HepG2 (cell line): Measurements from ENCODE around the gene CAMTA2. TPM values are rescaled to one million over a fixed set of nuclear protein-coding genes. Genes with fewer than 3 reads are reported as not detected.

ENCODE experiments used
- ATM ChIP-seq: fragments of 450-650 bp; IDR thresholded peaks from 2 replicates; pipeline ENCODE4 v1.7.1; 2017; ENCODE audit warnings: mild to moderate bottlenecking, borderline replicate concordance
- EEA1 ChIP-seq: sonication (generic); formaldehyde crosslinking; IDR thresholded peaks from 2 replicates; pipeline ENCODE4 v1.5.1; 2020; ENCODE audit warnings: mild to moderate bottlenecking, missing genetic modification reagents, borderline replicate concordance
- GMEB1 ChIP-seq: sonication (generic); formaldehyde crosslinking; IDR thresholded peaks from 2 replicates; pipeline ENCODE4 v1.5.1; 2020; ENCODE audit warnings: missing genetic modification reagents, mild to moderate bottlenecking, borderline replicate concordance
- GPN1 ChIP-seq: sonication (generic); formaldehyde crosslinking; IDR thresholded peaks from 2 replicates; pipeline ENCODE4 v1.5.1; 2020; ENCODE audit warnings: missing genetic modification reagents, borderline replicate concordance
- HMGXB4 ChIP-seq, 2 experiments: sonication (generic) in 1 of 2; formaldehyde crosslinking in 1 of 2; IDR thresholded peaks; 2 replicates each; pipeline versions ENCODE4 v1.4.0 to v1.6.1; 2018 to 2020; ENCODE audit warnings: missing genetic modification reagents in 2 of 2, borderline replicate concordance in 1 of 2, low read depth in 1 of 2, mild to moderate bottlenecking in 1 of 2, missing biosample characterization in 1 of 2
- HOXA7 ChIP-seq: sonication (generic); formaldehyde crosslinking; IDR thresholded peaks from 2 replicates; pipeline ENCODE4 v1.8.1; 2022; ENCODE audit warnings: mild to moderate bottlenecking, missing genetic modification reagents, moderate library complexity
- ISL2 ChIP-seq: sonication (generic); formaldehyde crosslinking; IDR thresholded peaks from 2 replicates; pipeline ENCODE4 v1.5.0; 2020; ENCODE audit warnings: missing genetic modification reagents
- JUN ChIP-seq: sonication (generic); formaldehyde crosslinking; IDR thresholded peaks from 2 replicates; pipeline ENCODE4 v1.4.0; 2020; ENCODE audit warnings: mild to moderate bottlenecking, missing genetic modification reagents
- KLF9 ChIP-seq: IDR thresholded peaks from 2 replicates; pipeline ENCODE4 v1.6.1; 2016; ENCODE audit warnings: low read depth
- MIER3 ChIP-seq: IDR thresholded peaks from 2 replicates; pipeline ENCODE4 v1.6.1; 2016; ENCODE audit warnings: missing compliant biosample characterization, borderline replicate concordance
- NBN ChIP-seq: fragments of 450-650 bp; conservative IDR thresholded peaks from 2 replicates; pipeline ENCODE4 v1.6.1; 2017
- NRL ChIP-seq: sonication (generic); formaldehyde crosslinking; IDR thresholded peaks from 2 replicates; pipeline ENCODE4 v1.5.0; 2020; ENCODE audit warnings: missing genetic modification reagents, mild to moderate bottlenecking, moderate library complexity, borderline replicate concordance
- POLR2G ChIP-seq: fragments of 200-400 bp; formaldehyde crosslinking; IDR thresholded peaks from 2 replicates; pipeline ENCODE4 v1.6.1; 2018; ENCODE audit warnings: mild to moderate bottlenecking, low read depth, low read length, moderate library complexity
- RARG ChIP-seq: sonication (generic); formaldehyde crosslinking; IDR thresholded peaks from 2 replicates; pipeline ENCODE4 v1.4.0; 2020; ENCODE audit warnings: low read depth, mild to moderate bottlenecking, missing genetic modification reagents
- TEAD2 ChIP-seq: sonication (generic); formaldehyde crosslinking; IDR thresholded peaks from 2 replicates; pipeline ENCODE4 v1.9.0; 2021; ENCODE audit warnings: missing genetic modification reagents
- YEATS2 ChIP-seq: sonication (generic); formaldehyde crosslinking; IDR thresholded peaks from 2 replicates; pipeline ENCODE4 v1.4.0; 2020; ENCODE audit warnings: missing genetic modification reagents, borderline replicate concordance
- ZBTB20 ChIP-seq: sonication (generic); formaldehyde crosslinking; IDR thresholded peaks from 2 replicates; pipeline ENCODE4 v1.8.1; 2023; ENCODE audit warnings: missing genetic modification reagents, low read depth, mild to moderate bottlenecking, borderline replicate concordance
- ZFP41 ChIP-seq: sonication (generic); formaldehyde crosslinking; IDR thresholded peaks from 2 replicates; pipeline ENCODE4 v1.4.0; 2020; ENCODE audit warnings: mild to moderate bottlenecking, missing genetic modification reagents, borderline replicate concordance
- ZIK1 ChIP-seq: sonication (generic); formaldehyde crosslinking; IDR thresholded peaks from 2 replicates; pipeline ENCODE4 v1.5.0; 2020; ENCODE audit warnings: mild to moderate bottlenecking, low read depth, missing genetic modification reagents, borderline replicate concordance
- ZNF3 ChIP-seq: IDR thresholded peaks from 2 replicates; pipeline ENCODE4 v1.7.0; 2017; ENCODE audit warnings: inconsistent platforms
- ZNF367 ChIP-seq: sonication (generic); formaldehyde crosslinking; IDR thresholded peaks from 2 replicates; pipeline ENCODE4 v1.4.0; 2020; ENCODE audit warnings: missing genetic modification reagents, borderline replicate concordance
- ZNF510 ChIP-seq: sonication (generic); formaldehyde crosslinking; IDR thresholded peaks from 2 replicates; pipeline ENCODE4 v1.4.0; 2020; ENCODE audit warnings: low read depth, mild to moderate bottlenecking, missing genetic modification reagents
- ZNF75D ChIP-seq: sonication (generic); formaldehyde crosslinking; IDR thresholded peaks from 2 replicates; pipeline ENCODE4 v1.8.1; 2023; ENCODE audit warnings: missing genetic modification reagents, mild to moderate bottlenecking, borderline replicate concordance
- polyA plus RNA-seq, 8 experiments: library from polyadenylated mRNA; depleted of rRNA in 3 of 8; stranded (reverse) in 7 of 8; unstranded in 1 of 8; fragments of >200 nt; fragmentation: Illumina TruSeq in 4 of 8; extraction: Trizol in 4 of 8; gene quantifications; 2 replicates each; pipeline versions ENCODE4 v1.2.1 to v1.2.3, GENCODE V29; 2011 to 2016; ENCODE audit warnings: low read depth in 4 of 8, missing spikeins in 1 of 8, mixed read lengths in 1 of 8; ENCODE audit not compliant: insufficient read depth in 1 of 8
- total RNA-seq, 5 experiments: library from RNA; depleted of rRNA; stranded (reverse); fragments of >200 nt; fragmentation: Illumina TruSeq; extraction: Trizol; gene quantifications; 2 replicates each; pipeline ENCODE4 v1.2.3, GENCODE V29; 2016; ENCODE audit warnings: low read depth in 1 of 5
- TF ChIP-seq, protein P1 (sequence below): IDR thresholded peaks from 2 replicates; pipeline ENCODE4 v1.6.1; 2012; ENCODE audit warnings: inconsistent platforms
- TF ChIP-seq, protein P2 (sequence below): sonication (generic); formaldehyde crosslinking; IDR thresholded peaks from 2 replicates; pipeline ENCODE4 v1.4.0; 2020; ENCODE audit warnings: missing genetic modification reagents; ENCODE audit errors: not compliant biosample characterization
- TF ChIP-seq, protein P3 (sequence below): sonication (generic); formaldehyde crosslinking; conservative IDR thresholded peaks from 2 replicates; pipeline ENCODE4 v1.4.0; 2020; ENCODE audit warnings: missing genetic modification reagents

CAMTA2 gene
- total and polyA plus RNA-seq, 2 of the 13 experiments (the other 11 are each of a cell fraction or from before 2014, with no cell fraction given) = 4.1 to 7.1 TPM

DNA sequence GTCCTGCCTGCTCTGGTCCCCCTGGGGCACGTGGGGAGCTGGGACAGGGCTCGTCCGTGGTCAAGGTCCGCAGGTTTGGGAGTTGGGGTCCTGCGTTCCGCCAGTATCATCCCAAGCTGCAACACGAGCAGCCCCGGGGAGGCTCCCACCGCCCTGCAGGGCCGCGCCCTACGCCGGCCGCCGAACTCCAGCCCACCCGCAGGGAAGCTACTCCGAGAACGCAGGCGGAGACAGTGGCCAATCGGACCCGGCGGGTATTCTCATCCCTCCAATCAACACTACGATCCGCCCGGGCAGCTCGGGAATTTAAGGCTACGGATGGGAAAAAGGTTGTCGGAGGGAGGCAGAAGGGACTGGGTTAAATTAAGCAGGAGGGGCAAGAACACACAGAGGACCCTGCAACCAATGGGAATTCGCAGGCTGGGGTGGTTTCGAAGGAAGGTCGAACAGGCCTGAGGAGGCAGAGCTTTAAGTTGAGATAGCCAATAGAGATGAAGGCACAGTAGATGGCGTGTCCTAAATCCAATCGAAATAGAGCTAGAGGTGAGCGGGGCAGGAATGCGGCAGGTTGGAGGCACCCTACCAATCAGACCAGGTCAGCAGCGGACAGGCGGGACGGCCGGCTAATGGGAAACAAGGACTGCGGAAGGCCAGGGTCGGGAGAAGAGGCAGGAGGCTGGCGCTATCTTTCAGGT lies 20.5 kb downstream of the CAMTA2 start (continued):
- TF ChIP-seq TEAD2 (CRISPR knock-in tag) = peak; percentile 88
- no peak for TF ChIP-seq ZNF367 (CRISPR knock-in tag)
- peak; percentile 79; the same call in 1 of the 2 replicates for TF ChIP-seq ZBTB20 (CRISPR knock-in tag)
- TF ChIP-seq ZFP41 (CRISPR knock-in tag) = no peak
- TF ChIP-seq JUN (CRISPR knock-in tag) = no peak
- TF ChIP-seq HMGXB4 (CRISPR knock-in tag; IDR thresholded peaks at IDR 0.05; ENCODE audit: borderline replicate concordance in 1 of 2, low read depth in 1 of 2) = no peak
- TF ChIP-seq ZNF3 (CRISPR knock-in tag) = no peak
- no peak for TF ChIP-seq ZIK1 (CRISPR knock-in tag)
- TF ChIP-seq, protein P1, sequence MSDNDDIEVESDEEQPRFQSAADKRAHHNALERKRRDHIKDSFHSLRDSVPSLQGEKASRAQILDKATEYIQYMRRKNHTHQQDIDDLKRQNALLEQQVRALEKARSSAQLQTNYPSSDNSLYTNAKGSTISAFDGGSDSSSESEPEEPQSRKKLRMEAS = peak; percentile 50; the same call in 1 of the 2 replicates
- TF ChIP-seq GPN1 = no peak
- no peak for TF ChIP-seq NBN
- TF ChIP-seq RARG (CRISPR knock-in tag) = no peak
- TF ChIP-seq NRL = no peak
- TF ChIP-seq ISL2 (CRISPR knock-in tag) = no peak
- TF ChIP-seq HOXA7 (CRISPR knock-in tag) = no peak
- no peak for TF ChIP-seq ATM
- peak; percentile 8 for TF ChIP-seq POLR2G
- peak; percentile 24; the same call in 1 of the 2 replicates for TF ChIP-seq GMEB1
- no peak for TF ChIP-seq ZNF75D
- 0 out of 2 replicates have a peak, but pooled peaks have one; percentile 50 for TF ChIP-seq EEA1 (CRISPR knock-in tag)
- TF ChIP-seq MIER3 = no peak
- no peak for TF ChIP-seq KLF9
- no peak for TF ChIP-seq YEATS2 (CRISPR knock-in tag)
- TF ChIP-seq ZNF510 (CRISPR knock-in tag) = no peak
- TF ChIP-seq, protein P2, sequence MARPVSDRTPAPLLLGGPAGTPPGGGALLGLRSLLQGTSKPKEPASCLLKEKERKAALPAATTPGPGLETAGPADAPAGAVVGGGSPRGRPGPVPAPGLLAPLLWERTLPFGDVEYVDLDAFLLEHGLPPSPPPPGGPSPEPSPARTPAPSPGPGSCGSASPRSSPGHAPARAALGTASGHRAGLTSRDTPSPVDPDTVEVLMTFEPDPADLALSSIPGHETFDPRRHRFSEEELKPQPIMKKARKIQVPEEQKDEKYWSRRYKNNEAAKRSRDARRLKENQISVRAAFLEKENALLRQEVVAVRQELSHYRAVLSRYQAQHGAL (CRISPR knock-in tag) = peak; percentile 55
- TF ChIP-seq, protein P3, sequence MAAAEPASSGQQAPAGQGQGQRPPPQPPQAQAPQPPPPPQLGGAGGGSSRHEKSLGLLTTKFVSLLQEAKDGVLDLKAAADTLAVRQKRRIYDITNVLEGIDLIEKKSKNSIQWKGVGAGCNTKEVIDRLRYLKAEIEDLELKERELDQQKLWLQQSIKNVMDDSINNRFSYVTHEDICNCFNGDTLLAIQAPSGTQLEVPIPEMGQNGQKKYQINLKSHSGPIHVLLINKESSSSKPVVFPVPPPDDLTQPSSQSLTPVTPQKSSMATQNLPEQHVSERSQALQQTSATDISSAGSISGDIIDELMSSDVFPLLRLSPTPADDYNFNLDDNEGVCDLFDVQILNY (CRISPR knock-in tag) = no peak
